Smooth muscle cell (in vitro differentiated cells): ENCODE data around the gene FTSJ1. TPM values are rescaled to one million over a fixed set of nuclear protein-coding genes. Genes with fewer than 3 reads are reported as not detected.

ENCODE experiments used
- DNase-seq: peaks from one replicate; lab custom pipeline; 2025; ENCODE audit not compliant: unreplicated experiment; lab: John Stamatoyannopoulos, UW
- H2AFZ ChIP-seq: fragments of 200-600 bp; sonication (generic); 2 replicates; pipeline ENCODE4 v1.6.0; 2016; ENCODE audit warnings: antibody characterized with exemption, low read depth, mild to moderate bottlenecking
- H3F3A ChIP-seq: fragments of 200-600 bp; sonication (generic); 2 replicates; pipeline ENCODE4 v1.6.0; 2017; ENCODE audit warnings: antibody characterized with exemption, low read depth
- H3K27ac ChIP-seq: fragments of 200-600 bp; sonication (generic); 2 replicates; pipeline ENCODE4 v1.5.1; 2016; ENCODE audit warnings: low read depth, mild to moderate bottlenecking
- H3K27me3 ChIP-seq: fragments of 200-600 bp; sonication (generic); 2 replicates; pipeline ENCODE4 v1.6.1; 2016; ENCODE audit warnings: low read depth, mild to moderate bottlenecking
- H3K36me3 ChIP-seq: fragments of 200-600 bp; sonication (generic); 2 replicates; pipeline ENCODE4 v1.5.1; 2016; ENCODE audit warnings: low read depth
- H3K4me1 ChIP-seq: fragments of 200-600 bp; sonication (generic); 2 replicates; pipeline ENCODE4 v1.5.1; 2016; ENCODE audit warnings: low read depth
- H3K4me2 ChIP-seq: fragments of 200-600 bp; sonication (generic); 2 replicates; pipeline ENCODE4 v1.6.0; 2016; ENCODE audit warnings: mild to moderate bottlenecking
- H3K4me3 ChIP-seq: fragments of 200-600 bp; sonication (generic); 2 replicates; pipeline ENCODE4 v1.5.1; 2016; ENCODE audit warnings: mild to moderate bottlenecking
- H3K79me2 ChIP-seq: fragments of 200-600 bp; sonication (generic); 2 replicates; pipeline ENCODE4 v1.6.0; 2016; ENCODE audit warnings: low read depth, mild to moderate bottlenecking
- H3K9ac ChIP-seq: fragments of 200-600 bp; sonication (generic); 2 replicates; pipeline ENCODE4 v1.6.0; 2016; ENCODE audit warnings: low read depth
- H3K9me3 ChIP-seq: fragments of 200-600 bp; sonication (generic); replicated peaks from 2 replicates; pipeline ENCODE4 v1.5.1; 2016; ENCODE audit warnings: low read depth
- H4K20me1 ChIP-seq: fragments of 200-600 bp; sonication (generic); 2 replicates; pipeline ENCODE4 v1.6.0; 2016; ENCODE audit warnings: low read depth
- CTCF ChIP-seq: fragments of 200-600 bp; sonication (generic); IDR thresholded peaks from 2 replicates; pipeline ENCODE4 v1.5.1; 2017; ENCODE audit warnings: borderline replicate concordance, mild to moderate bottlenecking, antibody characterized with exemption; ENCODE audit not compliant: insufficient read depth, poor library complexity, severe bottlenecking
- WGBS: methylation state at CpG from one replicate; pipeline ENCODE4 v1.1.7; 2016; ENCODE audit warnings: low lambda C conversion rate; 5-methylcytosine and 5-hydroxymethylcytosine counted together
- polyA plus RNA-seq: library from polyadenylated mRNA; unstranded; fragments of >200 nt; fragmentation: Nextera tagmentation; extraction: Ambion mirVana; gene quantifications from 2 replicates; pipeline ENCODE4 v1.2.1, GENCODE V29; 2016
- total RNA-seq: library from RNA; depleted of rRNA; stranded (reverse); fragments of >200 nt; gene quantifications from 2 replicates; pipeline ENCODE4 v1.2.3, GENCODE V29; 2014

FTSJ1 gene
- total and polyA plus RNA-seq, 2 experiments from 2014 or later: 60.6 to 80.8 TPM

GRCh38 chrX:48504261-48504660 is 28.3 kb downstream of the FTSJ1 start:
- Histone ChIP-seq H3K27me3 (no peaks in the 10 kb centered on the region), H3K4me1 (no peaks in the 10 kb centered on the region), H2AFZ (no peak overlapping the region), H3K36me3 (no peaks in the 10 kb centered on the region), H3K27ac (no peak overlapping the region), H3K9me3 (no peaks in the 10 kb centered on the region), H3K79me2 (no peaks in the 10 kb centered on the region), H3K9ac (no peak overlapping the region), H4K20me1 (no peaks in the 10 kb centered on the region), H3F3A (no peaks in the 10 kb centered on the region), H3K4me2 (no peak overlapping the region), H3K4me3 (no peak overlapping the region)
- TF ChIP-seq CTCF: no peak
- DNase-seq: no peak
- 83% methylated on average over 7 of the region's 7 CpGs for WGBS

DNA sequence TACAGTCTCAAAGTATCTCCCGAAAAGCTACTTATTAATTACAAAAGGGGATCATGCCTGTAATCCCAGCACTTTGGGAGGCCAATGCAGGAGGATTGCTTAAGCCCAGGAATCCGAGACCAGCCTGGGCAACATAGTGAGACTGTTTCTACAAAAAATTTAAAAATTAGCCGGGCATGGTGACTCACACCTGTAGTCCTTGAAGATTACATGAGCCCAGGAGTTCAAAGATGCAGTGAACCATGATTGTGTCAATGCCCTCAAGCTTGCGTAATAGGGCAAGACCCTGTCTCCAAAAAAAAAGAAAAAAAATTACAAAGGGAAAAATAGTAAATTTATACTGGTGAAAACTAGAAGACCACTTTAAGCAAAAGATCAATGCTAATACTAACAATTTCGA is 29.5 kb downstream of the FTSJ1 start:
- DNase-seq: no peak

GRCh38 chrX:48507246-48507645 is 31.2 kb downstream of the FTSJ1 start:
- Histone ChIP-seq H3K27me3 (no peaks in the 10 kb centered on the region), H3F3A (no peaks in the 10 kb centered on the region), H3K9ac (no peak overlapping the region), H3K4me2 (no peak overlapping the region), H3K9me3 (no peaks in the 10 kb centered on the region), H4K20me1 (no peaks in the 10 kb centered on the region), H2AFZ (no peak overlapping the region), H3K79me2 (no peaks in the 10 kb centered on the region), H3K4me3 (no peak overlapping the region), H3K4me1 (no peaks in the 10 kb centered on the region), H3K36me3 (no peaks in the 10 kb centered on the region), H3K27ac (no peak overlapping the region)
- WGBS: 72% methylated on average over 5 of the region's 5 CpGs
- no peak for TF ChIP-seq CTCF
- no peak for DNase-seq

More for the DNA sequence above, 29.5 kb downstream of the FTSJ1 start:
- H3K4me2 ChIP-seq: no peak overlapping the region
- no peak for TF ChIP-seq CTCF
- H2AFZ ChIP-seq: no peak overlapping the region
- no peaks in the 10 kb centered on the region for H3K79me2 ChIP-seq
- H3K27ac ChIP-seq: no peak overlapping the region
- H4K20me1 ChIP-seq: no peaks in the 10 kb centered on the region
- H3K27me3 ChIP-seq: no peaks in the 10 kb centered on the region
- no peaks in the 10 kb centered on the region for H3K36me3 ChIP-seq
- H3K4me3 ChIP-seq: no peak overlapping the region
- H3F3A ChIP-seq: no peaks in the 10 kb centered on the region
- no peaks in the 10 kb centered on the region for H3K9me3 ChIP-seq
- 71% methylated on average over 5 of the region's 5 CpGs for WGBS
- H3K9ac ChIP-seq: no peak overlapping the region
- H3K4me1 ChIP-seq: no peaks in the 10 kb centered on the region
